ENCODE results near the gene SLC35A4.

SLC35A4 gene

GRCh38 chr5:140558542-140558941 lies 6.1 kb upstream of the SLC35A4 start:
- Histone ChIP-seq H3K4me3 (ENCODE audit: low read length) (no peak overlapping the region), H3K4me2 (ENCODE audit: low read length) (no peak overlapping the region), H3K9me2 (replicated peaks; ENCODE audit: control insufficient read depth, low read length) (no peaks in the 10 kb centered on the region), H3K9me3 (ENCODE audit: control insufficient read depth, insufficient read depth, low read length) (no peaks in the 10 kb centered on the region), H3K36me3 (ENCODE audit: control insufficient read depth, low read length) (peaks cover 31% of the 10 kb centered on the region), H3F3A (ENCODE audit: control insufficient read depth, insufficient read depth) (no peaks in the 10 kb centered on the region), H3K27ac (ENCODE audit: low read depth, low read length) (no peak overlapping the region), H3K4me1 (ENCODE audit: control insufficient read depth, low read length) (peaks cover 36% of the 10 kb centered on the region), H4K20me1 (ENCODE audit: control insufficient read depth, insufficient read depth, low read depth, low read length) (no peaks in the 10 kb centered on the region), H3K27me3 (ENCODE audit: control insufficient read depth, low read length) (no peaks in the 10 kb centered on the region), H3K79me2 (ENCODE audit: control insufficient read depth, low read length) (peaks cover 38% of the 10 kb centered on the region)
- TF ChIP-seq EZH2phosphoT487 (IDR thresholded peaks at IDR 0.05; ENCODE audit: borderline replicate concordance, low read length) (no peak), CTCF (IDR thresholded peaks at IDR 0.05; ENCODE audit: low read depth, low read length, poor library complexity, severe bottlenecking) (no peak)

- Histone ChIP-seq H3K9me3 (ENCODE audit: control insufficient read depth, insufficient read depth, low read length) (no peaks in the 10 kb centered on the region), H3K79me2 (ENCODE audit: control insufficient read depth, low read length) (peaks cover 37% of the 10 kb centered on the region), H3K36me3 (ENCODE audit: control insufficient read depth, low read length) (peaks cover 21% of the 10 kb centered on the region), H3K4me1 (ENCODE audit: control insufficient read depth, low read length) (peaks cover 31% of the 10 kb centered on the region), H3F3A (ENCODE audit: control insufficient read depth, insufficient read depth) (no peaks in the 10 kb centered on the region), H3K27ac (ENCODE audit: low read depth, low read length) (no peak overlapping the region), H4K20me1 (ENCODE audit: control insufficient read depth, insufficient read depth, low read depth, low read length) (no peaks in the 10 kb centered on the region), H3K4me3 (ENCODE audit: low read length) (no peak overlapping the region), H3K27me3 (ENCODE audit: control insufficient read depth, low read length) (no peaks in the 10 kb centered on the region), H3K9me2 (replicated peaks; ENCODE audit: control insufficient read depth, low read length) (no peaks in the 10 kb centered on the region), H3K4me2 (ENCODE audit: low read length) (no peak overlapping the region)
- TF ChIP-seq EZH2phosphoT487 (IDR thresholded peaks at IDR 0.05; ENCODE audit: borderline replicate concordance, low read length) = no peak
- no peak for TF ChIP-seq CTCF (IDR thresholded peaks at IDR 0.05; ENCODE audit: low read depth, low read length, poor library complexity, severe bottlenecking)
Measured at GRCh38 chr5:140560227-140560626, 4.4 kb upstream of the SLC35A4 start.

GRCh38 chr5:140561753-140562523 lies 2.7 kb upstream of the SLC35A4 start:
- H3K9me3 ChIP-seq (ENCODE audit: control insufficient read depth, insufficient read depth, low read length) = no peaks in the 10 kb centered on the region
- H4K20me1 ChIP-seq (ENCODE audit: control insufficient read depth, insufficient read depth, low read depth, low read length) = no peaks in the 10 kb centered on the region
- no peak overlapping the region for H3K27ac ChIP-seq (ENCODE audit: low read depth, low read length)
- no peaks in the 10 kb centered on the region for H3K9me2 ChIP-seq (replicated peaks; ENCODE audit: control insufficient read depth, low read length)
- H3K4me1 ChIP-seq (ENCODE audit: control insufficient read depth, low read length) = peaks cover 32% of the 10 kb centered on the region
- no peak overlapping the region for H3K4me3 ChIP-seq (ENCODE audit: low read length)
- TF ChIP-seq CTCF (IDR thresholded peaks at IDR 0.05; ENCODE audit: low read depth, low read length, poor library complexity, severe bottlenecking) (no peak), EZH2phosphoT487 (IDR thresholded peaks at IDR 0.05; ENCODE audit: borderline replicate concordance, low read length) (no peak)
- H3K36me3 ChIP-seq (ENCODE audit: control insufficient read depth, low read length) = peaks cover 21% of the 10 kb centered on the region
- no peaks in the 10 kb centered on the region for H3K27me3 ChIP-seq (ENCODE audit: control insufficient read depth, low read length)
- H3K4me2 ChIP-seq (ENCODE audit: low read length) = no peak overlapping the region
- peaks cover 37% of the 10 kb centered on the region for H3K79me2 ChIP-seq (ENCODE audit: control insufficient read depth, low read length)
- no peaks in the 10 kb centered on the region for H3F3A ChIP-seq (ENCODE audit: control insufficient read depth, insufficient read depth)
